AG04449 (cell line): ENCODE results near the gene ATP7A.

ENCODE experiments used
- CTCF ChIA-PET: fragments of 350-600 bp; formaldehyde crosslinking; extraction: SDS; loops from one replicate; lab custom pipeline; 2021; ENCODE audit warnings: antibody characterized with exemption; lab: Yijun Ruan, JAX
- POLR2A ChIA-PET: fragments of 400-600, 350-600 bp; formaldehyde crosslinking; extraction: SDS; loops from one replicate; lab custom pipeline; 2020; ENCODE audit warnings: antibody characterized with exemption, inconsistent platforms; lab: Yijun Ruan, JAX
- DNase-seq: peaks from one replicate; pipeline ENCODE4 v3.0.0-alpha.2; 2010; ENCODE audit warnings: low read depth, low spot score
- H3K4me3 ChIP-seq: 2 replicates; pipeline ENCODE4 v1.5.1; 2011; ENCODE audit warnings: low read depth, mild to moderate bottlenecking, control low read depth, low read length
- TF ChIP-seq, protein P1 (sequence below): IDR thresholded peaks from one replicate; pipeline ENCODE4 v1.5.1; 2011; ENCODE audit warnings: mild to moderate bottlenecking, moderate library complexity, low read length, control low read depth, inconsistent platforms; ENCODE audit not compliant: insufficient read depth; ENCODE audit errors: missing control alignments

Gene ATP7A

DNA sequence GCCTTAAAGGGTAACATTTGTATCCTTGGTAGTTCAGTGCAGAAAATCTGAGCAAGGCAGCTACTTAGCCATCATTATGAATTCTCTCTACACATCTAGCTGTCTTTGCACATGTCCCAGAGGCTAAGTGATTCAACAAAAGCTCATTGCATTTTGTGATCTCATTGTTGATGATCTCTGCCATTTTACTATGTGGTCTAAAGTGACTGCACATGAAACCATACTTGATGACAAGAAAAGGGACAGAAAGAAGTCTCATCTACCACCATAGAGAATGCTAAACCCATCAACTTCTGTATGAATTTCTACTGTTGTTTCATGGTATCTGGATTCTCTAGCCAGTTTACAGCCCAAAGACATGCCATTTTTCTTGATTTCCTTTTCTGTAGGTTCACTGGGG is 187.6 kb downstream of the ATP7A start:
- POLR2A ChIA-PET: no interaction called here
- CTCF ChIA-PET: no interaction called here
- TF ChIP-seq, protein P1, sequence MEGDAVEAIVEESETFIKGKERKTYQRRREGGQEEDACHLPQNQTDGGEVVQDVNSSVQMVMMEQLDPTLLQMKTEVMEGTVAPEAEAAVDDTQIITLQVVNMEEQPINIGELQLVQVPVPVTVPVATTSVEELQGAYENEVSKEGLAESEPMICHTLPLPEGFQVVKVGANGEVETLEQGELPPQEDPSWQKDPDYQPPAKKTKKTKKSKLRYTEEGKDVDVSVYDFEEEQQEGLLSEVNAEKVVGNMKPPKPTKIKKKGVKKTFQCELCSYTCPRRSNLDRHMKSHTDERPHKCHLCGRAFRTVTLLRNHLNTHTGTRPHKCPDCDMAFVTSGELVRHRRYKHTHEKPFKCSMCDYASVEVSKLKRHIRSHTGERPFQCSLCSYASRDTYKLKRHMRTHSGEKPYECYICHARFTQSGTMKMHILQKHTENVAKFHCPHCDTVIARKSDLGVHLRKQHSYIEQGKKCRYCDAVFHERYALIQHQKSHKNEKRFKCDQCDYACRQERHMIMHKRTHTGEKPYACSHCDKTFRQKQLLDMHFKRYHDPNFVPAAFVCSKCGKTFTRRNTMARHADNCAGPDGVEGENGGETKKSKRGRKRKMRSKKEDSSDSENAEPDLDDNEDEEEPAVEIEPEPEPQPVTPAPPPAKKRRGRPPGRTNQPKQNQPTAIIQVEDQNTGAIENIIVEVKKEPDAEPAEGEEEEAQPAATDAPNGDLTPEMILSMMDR: no peak
- DNase-seq: no peak
- no peak overlapping the region for H3K4me3 ChIP-seq
